AG04450 (cell line): ENCODE measurements around the gene MDC1. TPM values are rescaled to one million over a fixed set of nuclear protein-coding genes. Genes with fewer than 3 reads are reported as not detected.
A peak's percentile ranks its signal among the peaks of the same experiment; 100 is the strongest.

Experiments used
- CTCF ChIA-PET: fragments of 300-600, 350-600 bp; formaldehyde crosslinking; extraction: SDS; loops from one replicate; lab custom pipeline; 2022; ENCODE audit warnings: antibody characterized with exemption, inconsistent platforms; lab: Charles Lee
- POLR2A ChIA-PET: fragments of 350-600 bp; formaldehyde crosslinking; extraction: SDS; loops from one replicate; lab custom pipeline; 2021; ENCODE audit warnings: antibody characterized with exemption, inconsistent platforms; lab: Yijun Ruan, JAX
- DNase-seq: peaks from one replicate; pipeline ENCODE4 v3.0.0-alpha.2; 2011; ENCODE audit warnings: low read depth, low spot score
- H3K27ac ChIP-seq: one replicate; pipeline ENCODE4 v1.5.1; 2012; ENCODE audit warnings: low read depth, low read length, control low read depth
- H3K27me3 ChIP-seq: one replicate; pipeline ENCODE4 v1.6.0; 2012; ENCODE audit warnings: low read length; ENCODE audit not compliant: control insufficient read depth, insufficient read depth
- H3K4me3 ChIP-seq: 2 replicates; pipeline ENCODE4 v1.5.1; 2011; ENCODE audit warnings: mild to moderate bottlenecking, low read depth, low read length, control low read depth
- H3K9me3 ChIP-seq: 2 replicates; pipeline ENCODE4 v1.5.1; 2012; ENCODE audit warnings: low read length; ENCODE audit not compliant: control insufficient read depth, insufficient read depth
- CTCF ChIP-seq: IDR thresholded peaks from 2 replicates; pipeline ENCODE4 v1.5.1; 2011; ENCODE audit warnings: low read depth, low read length, control low read depth, inconsistent platforms
- polyA plus RNA-seq: library from polyadenylated mRNA; depleted of rRNA; stranded (reverse); fragments of >200 nt; gene quantifications from 2 replicates; pipeline ENCODE4 v1.2.3, GENCODE V29; 2011

The MDC1 gene
- polyA plus RNA-seq, 1 experiment = 4.1 TPM

- peak overlapping the region; percentile 91 for H3K27ac ChIP-seq
- ChIA-PET CTCF (interaction anchor here (1.0 to 1.4 kb wide), 5 partner anchors 18 to 113 kb away, joined by 3 to 7 read pairs (median 5); no protein-coding TSS in a partner anchor), POLR2A (interaction anchor here (0.8 to 4.4 kb wide), 12 partner anchors 10 to 85 kb away, joined by 3 to 47 read pairs (median 6); no protein-coding TSS in a partner anchor)
- no peaks in the 10 kb centered on the region for H3K27me3 ChIP-seq
- peak overlapping the region; percentile 94 for H3K4me3 ChIP-seq
- H3K9me3 ChIP-seq = no peaks in the 10 kb centered on the region; the same call in 1 of the 2 replicates
- no peak for DNase-seq
- TF ChIP-seq CTCF = no peak
Measured at GRCh38 chr6:30741063-30741779, 24.1 kb upstream of the MDC1 start.

- TF ChIP-seq CTCF = no peak
- CTCF ChIA-PET = interaction anchor here (1.0 to 1.7 kb wide), 3 partner anchors 18 to 112 kb away, joined by 5 to 15 read pairs (median 7); no protein-coding TSS in a partner anchor
- no peak overlapping the region for H3K27ac ChIP-seq
Measured at GRCh38 chr6:30740540-30740870, 23.4 kb upstream of the MDC1 start.

GRCh38 chr6:30738532-30738931 lies 21.5 kb upstream of the MDC1 start:
- Histone ChIP-seq H3K27me3 (no peaks in the 10 kb centered on the region), H3K27ac (no peak overlapping the region), H3K9me3 (no peaks in the 10 kb centered on the region; the same call in 1 of the 2 replicates), H3K4me3 (no peak overlapping the region)
- POLR2A ChIA-PET = no interaction called here
- DNase-seq = no peak
- CTCF ChIA-PET = interaction anchor here (1.3 to 1.5 kb wide), 2 partner anchors 10 to 90 kb away, joined by 4 read pairs; no protein-coding TSS in a partner anchor
- TF ChIP-seq CTCF = no peak

More at GRCh38 chr6:30740540-30740870, 23.4 kb upstream of the MDC1 start:
- no peaks in the 10 kb centered on the region for H3K27me3 ChIP-seq
- H3K9me3 ChIP-seq = no peaks in the 10 kb centered on the region; the same call in 1 of the 2 replicates
- POLR2A ChIA-PET = interaction anchor here (0.9 to 1.9 kb wide), 7 partner anchors 10 to 61 kb away, joined by 3 to 11 read pairs (median 4); no protein-coding TSS in a partner anchor
- H3K4me3 ChIP-seq = no peak overlapping the region
- no peak for DNase-seq

- CTCF ChIA-PET = interaction anchor here (2.0 to 2.3 kb wide), 2 partner anchors 13 to 57 kb away, joined by 7 to 9 read pairs; no protein-coding TSS in a partner anchor
- no peaks in the 10 kb centered on the region for H3K27me3 ChIP-seq
- H3K9me3 ChIP-seq = no peaks in the 10 kb centered on the region
- TF ChIP-seq CTCF = no peak
- no peak for DNase-seq
- POLR2A ChIA-PET = no interaction called here
- no peak overlapping the region for H3K27ac ChIP-seq
- no peak overlapping the region for H3K4me3 ChIP-seq
Measured at GRCh38 chr6:30735668-30736314, 18.7 kb upstream of the MDC1 start.
